IPS DF 4.7 (cell line): Measurements from ENCODE around the gene TOPORS.
"Not testable (repeated sequence)": the region's sequence is repeated elsewhere in the genome, so short reads cannot be mapped to it uniquely, and the experiment has no call there.

ENCODE experiments used
- DNase-seq: peaks from one replicate; pipeline ENCODE4 v3.0.0-alpha.2; 2013; ENCODE audit warnings: low spot score; ENCODE audit errors: extremely low read depth

The TOPORS gene

DNA sequence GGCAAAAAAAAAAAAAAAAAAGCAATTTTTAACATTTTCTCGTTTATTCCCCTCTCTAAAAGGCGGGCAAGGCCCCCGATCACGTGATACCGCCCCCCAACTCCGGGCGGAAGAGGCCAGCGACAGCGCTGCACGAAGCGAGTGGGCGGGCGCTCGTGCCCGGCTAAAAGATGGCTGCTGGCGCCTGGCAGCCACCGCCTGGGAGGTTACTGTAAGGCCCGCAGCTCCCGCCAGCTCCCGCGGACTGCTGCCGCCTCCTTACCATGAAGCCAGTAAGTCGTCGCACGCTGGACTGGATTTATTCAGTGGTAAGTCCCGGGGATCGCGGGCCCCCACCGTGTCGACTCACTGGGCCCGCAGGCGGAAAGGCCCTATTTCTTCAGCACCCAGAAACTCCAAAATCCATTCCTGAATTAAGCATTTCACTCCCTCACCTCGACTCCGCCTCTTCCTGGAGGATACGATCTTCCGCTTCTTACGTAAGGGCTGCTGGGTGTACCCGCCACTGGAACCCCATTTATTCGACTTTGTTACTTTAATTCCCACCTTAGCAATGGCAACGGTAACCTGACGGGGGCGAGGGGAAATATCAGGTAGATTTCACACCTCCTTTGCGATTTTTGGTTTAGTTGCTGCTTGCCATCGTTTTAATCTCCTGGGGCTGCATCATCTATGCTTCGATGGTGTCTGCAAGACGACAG lies at the start of gene TOPORS, which contains the start of gene SMIM27:
TOPORS (minus strand) TSS at position 415 of the 701 bp plus-strand sequence; CDS start at position 265, 150 bp downstream.
SMIM27 (plus strand) TSS at position 156 of the 701 bp plus-strand sequence; CDS start at position 264, 108 bp downstream.
- DNase-seq = no peak

DNA sequence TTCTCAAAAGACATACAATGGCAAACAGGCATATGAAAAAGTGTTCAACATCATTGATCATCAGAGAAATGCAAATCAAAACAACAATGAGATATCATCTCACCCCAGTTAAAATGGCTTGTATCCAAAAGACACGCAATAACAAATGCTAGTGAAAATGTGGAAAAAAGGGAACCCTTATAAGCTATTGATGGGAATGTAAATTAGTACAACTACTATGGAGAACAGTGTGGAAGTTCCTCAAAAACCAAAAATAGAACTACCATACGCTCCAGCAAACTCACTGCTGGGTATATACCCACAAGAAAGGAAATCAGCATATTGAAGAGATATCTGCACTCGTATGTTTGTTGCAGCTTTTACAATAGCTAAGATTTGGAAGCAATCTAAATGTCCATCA lies 46.6 kb upstream of the TOPORS start:
- DNase-seq = not testable (repeated sequence)

DNA sequence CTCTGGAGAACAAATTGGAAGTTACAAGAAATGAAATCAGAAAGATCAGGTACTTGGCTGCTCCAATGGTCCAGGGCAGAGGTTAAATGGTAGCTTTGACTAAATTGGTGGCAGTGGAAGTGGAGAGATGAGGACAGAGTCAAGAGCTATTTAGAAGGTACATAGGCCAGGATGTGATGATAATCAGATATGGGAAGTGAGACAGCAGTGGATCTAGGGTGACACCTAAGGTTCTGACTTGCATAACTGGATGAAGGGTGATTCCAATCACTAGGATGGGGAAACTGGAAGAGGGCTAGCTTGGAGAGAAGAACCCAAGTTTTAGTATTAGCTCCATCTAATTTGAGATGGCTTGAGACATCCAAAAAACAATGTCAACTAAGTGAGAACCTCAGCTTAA lies 44.5 kb upstream of the TOPORS start:
- no peak for DNase-seq

DNA sequence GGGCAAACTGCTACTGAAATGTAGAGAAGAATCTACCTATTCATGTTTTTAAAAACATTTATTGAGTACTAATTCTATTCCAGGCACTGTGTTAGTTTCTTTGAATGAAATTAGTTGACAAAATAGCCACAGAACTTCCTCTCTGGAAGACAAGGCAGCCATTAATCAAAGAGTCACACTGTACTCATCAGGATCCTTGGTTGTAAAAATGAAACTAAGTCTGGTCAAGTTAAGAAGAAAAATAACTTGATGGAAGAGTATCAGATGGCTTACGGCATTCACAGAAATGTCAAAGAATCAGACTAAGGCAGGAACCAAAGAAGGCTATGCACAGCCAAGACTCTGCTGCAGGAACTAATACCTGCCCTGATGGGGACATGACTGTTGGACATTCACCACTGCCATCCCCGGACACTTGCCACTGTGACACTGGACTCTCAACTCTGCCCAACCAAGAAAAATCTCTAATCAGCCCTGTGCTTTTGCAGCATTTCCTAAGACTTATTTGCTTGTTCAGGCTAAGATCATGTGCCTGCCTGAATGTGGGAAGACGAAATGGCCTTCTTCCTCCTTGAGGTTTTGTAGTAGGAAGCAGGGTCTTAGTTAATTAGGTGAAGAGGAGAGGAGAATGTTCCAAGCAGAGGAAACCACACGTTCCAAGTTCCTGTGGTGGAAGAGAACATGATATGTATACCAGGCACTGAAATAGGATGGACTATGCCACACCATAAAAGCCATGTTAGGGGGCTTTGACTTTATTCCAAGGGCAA lies 43.9 kb upstream of the TOPORS start:
- DNase-seq = no peak

DNA sequence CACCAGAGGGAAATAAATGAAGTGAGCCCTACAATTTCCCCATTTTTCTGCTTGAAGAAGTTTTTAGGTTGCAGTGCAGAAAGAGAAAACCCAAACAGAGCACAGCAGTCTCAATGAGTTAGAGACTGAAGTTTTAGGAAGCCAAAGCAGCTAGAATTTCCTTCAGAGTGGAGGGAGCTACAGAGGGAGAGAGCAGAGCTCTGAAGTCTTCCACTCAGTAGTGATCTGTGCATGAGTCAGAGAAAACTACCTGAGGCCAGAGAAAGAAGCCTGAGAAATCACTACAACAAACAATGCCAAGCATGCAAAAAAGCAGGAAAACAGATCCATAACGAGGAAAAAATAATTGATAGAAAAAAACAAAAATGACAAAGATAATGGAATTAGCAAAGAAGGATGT lies 38.5 kb upstream of the TOPORS start:
- no peak for DNase-seq

DNA sequence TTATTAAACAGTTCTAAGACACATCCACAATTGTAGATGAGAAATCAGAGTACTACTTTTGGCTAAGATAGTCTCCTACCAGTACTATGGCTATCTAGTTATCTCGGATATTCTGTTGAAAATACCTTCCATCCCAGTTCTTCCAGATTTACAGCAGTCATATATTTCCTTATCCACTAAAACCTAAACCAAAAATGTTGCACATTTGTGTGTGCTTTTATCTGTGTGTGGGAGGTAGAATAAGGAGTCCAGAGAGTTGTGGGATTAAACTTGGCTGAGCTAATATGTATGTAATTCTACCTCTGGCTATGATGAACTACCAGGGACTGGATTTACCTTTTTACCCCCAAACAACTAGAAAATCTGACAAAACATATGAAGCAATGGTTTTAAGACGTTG lies 38.1 kb upstream of the TOPORS start:
- DNase-seq = no peak

DNA sequence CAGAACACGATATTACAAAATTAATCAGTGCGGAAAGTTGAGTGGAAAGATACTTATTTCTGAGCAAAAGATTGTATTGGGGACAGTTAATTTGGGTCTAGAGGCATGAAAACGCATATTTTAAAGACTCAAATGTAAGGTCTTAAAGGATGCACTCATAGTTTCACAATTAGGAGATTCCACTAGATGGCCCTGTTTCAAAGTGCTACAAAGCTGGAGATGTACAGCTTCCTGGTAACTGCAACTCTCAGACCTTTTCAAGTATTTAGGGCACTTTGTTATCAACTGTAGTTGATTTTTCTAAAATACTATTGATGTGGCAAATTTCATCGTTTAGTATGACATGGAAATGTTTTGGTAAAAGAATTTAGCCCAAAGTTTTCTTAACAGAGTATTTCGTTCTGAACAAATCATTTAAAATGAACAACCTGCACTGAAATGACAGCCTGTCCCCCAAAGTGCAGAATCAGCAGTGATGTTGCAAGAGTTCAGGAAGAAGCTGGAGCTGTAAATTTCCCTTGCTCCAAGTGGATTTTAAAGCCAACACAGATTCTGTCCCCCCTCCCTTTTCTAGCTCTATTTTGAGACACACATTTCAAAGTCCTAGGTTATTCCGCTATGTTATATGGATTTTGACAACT lies 36.8 kb upstream of the TOPORS start:
- no peak for DNase-seq

DNA sequence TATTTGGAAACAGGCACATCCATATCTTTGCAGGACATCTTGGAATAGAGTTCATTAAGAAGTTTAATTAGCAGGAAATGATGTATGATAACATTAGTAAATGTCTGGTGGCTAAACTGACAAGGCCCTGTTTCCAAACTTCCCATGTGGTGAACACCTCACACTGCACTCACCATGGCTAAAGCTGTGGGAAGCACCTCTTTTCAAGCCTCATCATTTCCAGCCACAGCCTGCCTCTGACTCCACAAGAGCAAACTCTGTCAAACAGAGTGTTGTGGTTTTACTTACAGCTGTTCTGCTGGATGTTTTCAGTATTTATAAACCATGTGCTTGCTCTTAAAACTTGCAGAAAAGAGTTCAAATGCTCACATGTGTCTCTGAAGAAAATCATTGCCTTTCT lies 35.5 kb upstream of the TOPORS start:
- DNase-seq = no peak

DNA sequence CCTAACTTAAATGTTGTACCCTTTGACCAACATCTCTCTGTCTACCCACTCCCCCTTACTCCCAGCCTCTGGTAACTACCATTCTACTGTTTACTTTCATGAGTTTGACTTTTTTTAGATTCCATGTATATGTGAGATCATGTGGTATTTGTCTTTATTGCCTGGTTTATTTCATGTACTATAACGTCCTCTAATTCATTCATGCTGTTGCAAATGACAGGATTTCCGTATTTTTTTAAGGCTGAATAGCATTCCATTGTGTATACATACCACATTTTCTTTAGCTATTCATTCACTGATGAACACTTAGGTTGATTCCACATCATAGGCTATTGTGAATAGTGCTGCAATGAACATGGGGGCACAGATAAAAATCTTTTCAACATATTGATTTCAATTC lies 32.4 kb upstream of the TOPORS start:
- no peak for DNase-seq

DNA sequence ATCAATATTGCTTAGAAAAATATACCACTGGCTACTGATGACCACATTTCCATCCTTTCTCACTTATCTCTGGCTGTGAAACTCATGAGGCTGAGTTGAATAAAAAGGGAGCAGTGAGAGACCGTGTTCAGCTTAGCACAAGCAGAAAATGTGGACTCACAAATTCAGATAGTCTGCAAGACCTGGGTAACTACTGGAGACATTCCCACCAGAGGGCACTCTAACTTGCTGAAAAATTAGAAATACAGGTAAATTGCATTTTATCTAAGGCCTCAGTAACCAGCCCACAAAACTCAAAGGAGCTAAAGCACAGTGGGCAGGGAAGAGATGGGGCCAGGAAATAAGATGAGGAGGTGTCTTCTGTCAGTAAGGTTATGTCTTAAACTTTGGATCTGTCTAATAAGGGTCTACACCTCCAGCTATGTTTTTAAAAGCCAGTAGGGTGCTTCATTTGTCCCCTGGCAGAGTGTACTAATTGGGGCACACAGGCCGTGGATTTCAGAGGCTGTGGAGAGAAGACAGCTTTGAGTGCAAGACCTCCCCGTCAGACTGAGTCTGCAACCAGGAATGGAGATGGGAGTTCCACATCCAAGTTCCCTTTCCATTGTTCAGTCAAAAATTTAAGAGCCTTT lies 29.2 kb upstream of the TOPORS start:
- no peak for DNase-seq

DNA sequence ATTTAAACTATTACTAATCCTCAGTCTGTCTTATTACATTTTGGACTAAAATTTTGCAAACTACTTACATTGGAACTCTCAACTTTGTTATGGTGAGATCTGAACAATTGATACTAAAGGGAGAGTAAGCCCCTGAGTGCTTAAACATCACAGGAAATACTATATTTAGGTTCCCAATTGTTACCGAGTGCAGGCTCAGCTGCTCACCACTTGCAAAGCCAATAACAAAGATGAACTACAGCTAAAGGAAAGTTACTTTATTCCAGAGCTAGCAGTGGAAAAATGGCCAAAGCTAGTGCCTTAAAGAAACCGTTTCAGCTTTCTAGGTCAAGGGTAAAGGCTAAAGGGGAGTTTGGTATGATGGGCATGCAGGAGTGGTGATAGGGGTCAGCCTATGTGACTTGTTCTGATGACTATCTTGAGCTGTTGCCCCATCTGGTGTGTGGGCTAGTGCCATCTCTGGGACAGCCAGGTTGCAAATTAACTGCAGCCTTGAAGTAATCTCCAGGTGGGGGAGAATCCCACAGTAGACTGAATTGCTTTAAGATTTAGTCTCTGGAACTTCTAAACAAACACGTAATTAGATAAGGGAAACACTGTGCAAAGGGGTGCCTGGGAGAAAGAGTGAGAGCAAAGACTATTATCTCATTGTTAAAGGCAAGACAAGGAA lies 28.4 kb upstream of the TOPORS start:
- no peak for DNase-seq

DNA sequence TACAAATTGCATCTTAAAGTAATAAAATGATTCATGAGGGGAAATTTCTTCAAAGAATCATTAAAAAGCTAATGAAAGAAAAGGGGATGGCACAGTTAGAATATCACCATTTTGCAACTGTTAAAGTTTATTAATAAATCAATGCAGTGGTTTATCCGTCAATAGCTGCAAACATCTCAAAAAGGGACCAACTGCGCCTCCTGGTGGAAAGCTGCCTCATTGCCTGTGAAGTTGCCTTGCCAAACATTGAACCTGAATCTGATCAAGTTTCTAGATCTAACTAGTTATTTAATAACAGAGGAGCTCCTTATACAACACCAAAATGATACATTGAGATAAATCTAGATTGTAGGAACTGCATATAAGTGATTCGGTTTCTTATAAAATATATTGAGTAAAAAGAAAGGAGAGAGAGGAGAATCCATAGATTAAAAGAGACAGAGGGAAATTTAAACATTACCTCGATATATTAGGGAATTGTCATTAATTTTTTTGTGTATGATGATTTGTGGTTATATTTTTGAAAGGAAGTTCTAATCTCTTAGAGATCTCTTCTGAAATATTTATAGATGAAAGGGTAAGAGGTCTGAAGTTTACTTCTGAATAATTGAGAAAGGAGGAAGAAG lies 27.4 kb upstream of the TOPORS start:
- DNase-seq = no peak

DNA sequence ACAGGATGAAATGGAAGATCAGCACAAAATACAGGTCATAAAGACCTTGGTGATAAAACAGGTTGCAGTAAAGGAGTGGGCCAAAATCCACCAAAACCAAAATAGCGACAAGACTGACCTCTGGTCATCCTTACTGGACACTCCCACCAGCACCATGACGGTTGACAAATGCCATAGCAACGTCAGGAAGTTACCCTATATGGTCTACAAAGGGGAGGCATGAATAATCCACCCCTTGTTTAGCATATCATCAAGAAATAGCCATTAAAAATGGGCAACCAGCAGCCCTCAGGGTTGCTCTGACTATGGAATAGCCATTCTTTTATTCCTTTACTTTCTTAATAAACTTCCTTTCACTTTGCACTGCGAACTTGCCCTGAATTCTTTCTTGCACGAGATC lies 26.6 kb upstream of the TOPORS start:
- DNase-seq = no peak

DNA sequence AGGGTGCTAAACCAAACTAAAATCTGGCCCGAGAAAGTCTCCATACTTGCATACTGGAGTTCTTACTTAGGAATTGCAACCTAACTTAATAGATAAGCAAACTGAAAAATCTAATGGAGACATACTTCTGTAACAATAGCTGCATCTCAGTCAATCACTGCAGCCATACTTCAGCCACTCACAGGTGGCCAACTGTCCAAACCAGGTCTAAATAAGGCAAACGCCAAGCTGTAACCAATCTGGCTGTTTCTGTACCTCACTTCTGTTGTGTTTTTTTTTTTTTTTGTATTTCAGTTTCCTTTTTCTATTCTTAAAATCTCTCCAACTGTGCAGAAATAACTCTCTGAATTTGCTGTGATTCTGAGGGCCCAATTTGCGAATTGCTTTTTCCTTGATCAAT lies 24.9 kb upstream of the TOPORS start:
- DNase-seq = no peak

DNA sequence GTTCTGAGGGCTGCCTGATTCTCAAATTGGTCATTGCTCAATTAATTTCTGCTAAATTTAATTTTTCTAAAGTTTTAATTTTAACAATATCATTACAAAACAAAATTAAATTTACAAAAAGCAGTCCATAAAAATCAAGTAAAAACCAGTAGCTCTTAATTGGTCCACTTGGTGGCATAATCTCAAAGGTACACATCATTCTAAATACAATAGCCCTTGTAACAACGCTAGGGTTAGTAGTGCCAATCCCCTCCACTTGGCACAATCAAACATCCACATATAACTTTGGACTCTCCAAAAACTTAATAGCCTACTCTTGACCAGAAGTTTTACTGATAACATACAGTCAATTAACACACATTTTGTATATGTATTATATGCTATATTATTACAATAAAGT lies 22.5 kb upstream of the TOPORS start:
- DNase-seq = no peak

DNA sequence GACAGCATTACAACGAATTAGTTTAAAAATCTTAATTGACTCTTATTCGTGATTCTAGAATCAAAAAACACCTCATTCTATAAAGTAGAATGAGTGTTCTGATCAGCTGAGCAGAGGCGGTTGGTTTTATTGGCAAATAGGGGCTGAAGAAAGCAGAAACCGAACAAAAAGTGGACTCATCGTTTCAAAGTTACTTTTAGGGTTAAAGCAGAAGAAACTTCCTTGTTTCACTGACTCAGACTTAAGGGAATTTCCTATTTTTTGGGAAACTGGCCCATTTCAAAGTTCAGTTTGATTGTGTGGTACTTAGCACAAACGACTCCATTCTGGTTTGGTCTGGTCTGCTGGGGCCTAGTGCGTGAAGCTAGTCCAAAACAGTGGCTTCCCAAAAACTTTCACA lies 21.4 kb upstream of the TOPORS start:
- DNase-seq = no peak

DNA sequence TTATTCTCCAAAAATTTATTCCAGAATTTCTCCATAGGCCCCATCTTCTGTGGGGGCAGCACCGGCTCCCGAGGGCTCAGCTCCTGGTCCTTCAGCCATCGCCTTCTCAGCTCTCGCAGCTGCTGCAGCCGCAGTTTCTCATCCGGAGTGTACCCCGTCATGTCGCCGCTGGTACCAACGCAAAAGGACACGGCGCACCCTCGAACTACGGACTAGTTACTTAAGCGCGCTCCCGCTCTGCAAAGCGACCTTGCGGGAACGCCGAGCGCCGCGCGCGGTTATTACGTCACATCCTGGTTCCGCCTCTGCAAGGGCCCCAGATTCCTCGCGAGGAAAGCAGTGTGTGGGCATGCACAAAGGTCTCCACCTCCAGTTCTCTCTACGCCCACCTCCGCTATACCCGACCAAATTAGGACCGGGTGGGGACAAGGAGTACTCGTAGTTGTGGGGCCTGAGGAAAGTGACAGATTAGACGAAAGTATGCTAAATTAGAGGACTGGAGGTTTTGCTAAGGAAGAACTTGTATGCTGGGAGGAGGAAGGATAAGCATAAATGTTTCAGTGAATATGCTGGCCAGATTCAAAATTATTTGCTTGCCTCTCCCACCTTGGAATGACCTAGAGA lies 20.6 kb upstream of the TOPORS start, which contains the start of gene NDUFB6:
NDUFB6 (minus strand) TSS at position 260 of the 624 bp plus-strand sequence; CDS start at position 161, 99 bp downstream.
- DNase-seq = no peak

DNA sequence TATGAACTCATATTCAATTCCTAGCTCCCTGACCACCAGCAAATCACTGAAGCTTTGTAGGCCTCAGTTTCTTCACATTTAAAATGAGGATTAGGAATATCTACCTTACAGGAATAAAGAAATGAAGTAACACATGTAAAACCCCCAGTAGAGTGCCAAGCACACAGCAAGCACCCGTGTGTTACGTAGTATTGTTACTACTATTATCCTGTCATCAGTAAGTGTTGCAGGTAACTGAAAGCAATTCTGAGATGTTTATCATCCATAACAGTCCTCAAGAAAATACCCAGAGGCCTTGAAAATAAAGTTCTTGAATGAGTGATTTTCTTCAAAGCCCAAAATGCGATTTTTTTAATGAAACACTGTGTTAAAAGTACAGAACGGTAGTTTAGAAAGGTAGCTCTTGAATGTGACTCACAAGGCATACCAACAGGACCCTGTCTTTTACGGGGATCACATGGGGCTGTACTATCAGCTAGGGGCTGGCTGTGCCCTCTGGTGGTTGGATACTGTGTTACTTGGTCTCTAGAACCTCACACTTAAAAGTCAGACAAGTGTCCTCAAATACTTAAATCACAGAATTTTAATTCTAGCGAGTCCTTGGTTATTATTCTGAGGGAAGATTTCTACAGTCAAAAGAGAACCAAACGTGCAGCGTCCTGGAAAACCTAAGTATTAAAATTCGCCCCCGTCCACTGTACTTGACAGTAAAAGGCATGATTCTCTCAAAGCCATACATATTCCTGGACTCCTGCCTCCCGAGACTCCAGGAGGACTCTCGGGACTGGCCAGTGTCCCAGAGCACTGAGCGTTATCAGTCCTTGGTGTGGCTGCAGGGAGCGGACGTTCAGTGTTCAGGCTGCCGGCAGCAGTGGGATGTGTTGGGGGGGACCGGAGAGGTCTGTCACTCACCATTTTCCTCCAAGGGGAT lies 19.8 kb upstream of the TOPORS start:
- no peak for DNase-seq

DNA sequence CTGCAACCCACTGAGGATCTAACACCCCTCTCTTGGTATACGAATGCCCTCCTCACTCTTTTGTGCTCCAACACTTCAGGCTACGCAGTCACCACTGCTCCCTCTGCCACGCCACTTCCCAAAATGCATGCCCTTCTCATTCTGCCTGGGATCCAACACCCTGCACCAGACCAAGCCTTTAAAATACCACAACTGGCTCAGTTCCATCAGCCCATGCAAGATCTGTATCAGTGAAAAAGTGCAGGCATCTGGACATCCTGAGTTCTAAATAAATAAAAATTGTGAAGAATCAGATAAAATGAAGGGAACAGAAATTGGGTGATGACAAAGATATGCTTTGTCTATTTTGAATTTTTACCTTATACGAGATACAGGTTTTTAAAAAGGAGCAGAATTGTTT lies 17.9 kb upstream of the TOPORS start:
- DNase-seq = no peak
